SKM-1 (cell line): ENCODE data around the gene LAMA5.

Experiments
- DNase-seq: peaks from one replicate; lab custom pipeline; 2025; ENCODE audit not compliant: unreplicated experiment; lab: John Stamatoyannopoulos, UW

Gene LAMA5

GRCh38 chr20:62359491-62360121, 7.5 kb downstream of the LAMA5 start:
- DNase-seq: no peak

GRCh38 chr20:62359043-62359490, 8.0 kb downstream of the LAMA5 start:
- DNase-seq: no peak

- no peak for DNase-seq
Measured at GRCh38 chr20:62358171-62359042, 8.7 kb downstream of the LAMA5 start.

GRCh38 chr20:62357681-62358080, 9.4 kb downstream of the LAMA5 start:
- DNase-seq: no peak

GRCh38 chr20:62357187-62357667, 9.9 kb downstream of the LAMA5 start:
- no peak for DNase-seq

GRCh38 chr20:62356589-62357186, 10.4 kb downstream of the LAMA5 start:
- DNase-seq: no peak

GRCh38 chr20:62355878-62356588, 11.1 kb downstream of the LAMA5 start:
- no peak for DNase-seq

- DNase-seq: no peak
Measured at GRCh38 chr20:62355516-62355877, 11.6 kb downstream of the LAMA5 start.

GRCh38 chr20:62354811-62355341, 12.2 kb downstream of the LAMA5 start:
- no peak for DNase-seq

GRCh38 chr20:62354031-62354808, 12.9 kb downstream of the LAMA5 start:
- DNase-seq: no peak

GRCh38 chr20:62353289-62354030, 13.7 kb downstream of the LAMA5 start:
- no peak for DNase-seq

GRCh38 chr20:62352402-62353288, 14.5 kb downstream of the LAMA5 start:
- DNase-seq: no peak

- DNase-seq: no peak
Measured at GRCh38 chr20:62351469-62352401, 15.4 kb downstream of the LAMA5 start.

GRCh38 chr20:62350629-62351422, 16.3 kb downstream of the LAMA5 start:
- DNase-seq: no peak

- no peak for DNase-seq
Measured at GRCh38 chr20:62350098-62350628, 16.9 kb downstream of the LAMA5 start.

GRCh38 chr20:62349556-62350097, 17.5 kb downstream of the LAMA5 start:
- DNase-seq: no peak
